ENCODE measurements around the gene KLHDC7A.
"Not testable (repeated sequence)": the region's sequence is repeated elsewhere in the genome, so short reads cannot be mapped to it uniquely, and the experiment has no call there.

Gene KLHDC7A

GRCh38 chr1:18458133-18459092 lies 22.3 kb upstream of the KLHDC7A start:
- Histone ChIP-seq H3K4me1 (ENCODE audit: control insufficient read depth in 1 of 2, insufficient read depth in 2 of 2, low read length in 2 of 2) (no peaks in the 10 kb centered on the region), H3K9me3 (ENCODE audit: control insufficient read depth in 1 of 2, low read length in 2 of 2) (no peaks in the 10 kb centered on the region), H3K27me3 (ENCODE audit: low read depth, low read length) (peaks cover 3% of the 10 kb centered on the region), H3K4me3 (ENCODE audit: low read depth in 1 of 2, low read length in 2 of 2) (no peak overlapping the region), H3K36me3 (ENCODE audit: control insufficient read depth in 1 of 2, insufficient read depth in 2 of 2, low read length in 2 of 2) (no peaks in the 10 kb centered on the region), H3K27ac (ENCODE audit: low read length) (no peak overlapping the region)

GRCh38 chr1:18461656-18462055 lies 19.1 kb upstream of the KLHDC7A start:
- Histone ChIP-seq H3K27ac (ENCODE audit: low read length) (no peak overlapping the region), H3K4me1 (ENCODE audit: control insufficient read depth in 1 of 2, insufficient read depth in 2 of 2, low read length in 2 of 2) (no peaks in the 10 kb centered on the region), H3K36me3 (ENCODE audit: control insufficient read depth in 1 of 2, insufficient read depth in 2 of 2, low read length in 2 of 2) (no peaks in the 10 kb centered on the region), H3K4me3 (ENCODE audit: low read depth in 1 of 2, low read length in 2 of 2) (no peak overlapping the region), H3K27me3 (ENCODE audit: low read depth, low read length) (peaks cover 3% of the 10 kb centered on the region), H3K9me3 (ENCODE audit: control insufficient read depth in 1 of 2, low read length in 2 of 2) (no peaks in the 10 kb centered on the region)

GRCh38 chr1:18462517-18462916 lies 18.2 kb upstream of the KLHDC7A start:
- H3K27me3 ChIP-seq (ENCODE audit: low read depth, low read length); H3K4me3 ChIP-seq (ENCODE audit: low read depth in 1 of 2, low read length in 2 of 2); H3K4me1 ChIP-seq (ENCODE audit: control insufficient read depth in 1 of 2, insufficient read depth in 2 of 2, low read length in 2 of 2); H3K36me3 ChIP-seq (ENCODE audit: control insufficient read depth in 1 of 2, insufficient read depth in 2 of 2, low read length in 2 of 2); H3K9me3 ChIP-seq (ENCODE audit: control insufficient read depth in 1 of 2, low read length in 2 of 2); H3K27ac ChIP-seq (ENCODE audit: low read length): not testable (repeated sequence)

GRCh38 chr1:18463063-18463462 lies 17.7 kb upstream of the KLHDC7A start:
- no peaks in the 10 kb centered on the region for H3K4me1 ChIP-seq (ENCODE audit: control insufficient read depth in 1 of 2, insufficient read depth in 2 of 2, low read length in 2 of 2)
- H3K27ac ChIP-seq (ENCODE audit: low read length), result no peak overlapping the region
- no peaks in the 10 kb centered on the region for H3K36me3 ChIP-seq (ENCODE audit: control insufficient read depth in 1 of 2, insufficient read depth in 2 of 2, low read length in 2 of 2)
- H3K4me3 ChIP-seq (ENCODE audit: low read depth in 1 of 2, low read length in 2 of 2), result no peak overlapping the region
- no peaks in the 10 kb centered on the region for H3K27me3 ChIP-seq (ENCODE audit: low read depth, low read length)
- peaks cover 0 to 2% of the 10 kb centered on the region in 2 donors for H3K9me3 ChIP-seq (ENCODE audit: control insufficient read depth in 1 of 2, low read length in 2 of 2)

GRCh38 chr1:18463984-18464664 lies 16.6 kb upstream of the KLHDC7A start:
- Histone ChIP-seq H3K4me1 (ENCODE audit: control insufficient read depth in 1 of 2, insufficient read depth in 2 of 2, low read length in 2 of 2) (no peaks in the 10 kb centered on the region), H3K27ac (ENCODE audit: low read length) (no peak overlapping the region), H3K9me3 (ENCODE audit: control insufficient read depth in 1 of 2, low read length in 2 of 2) (peaks cover 0 to 3% of the 10 kb centered on the region in 2 donors), H3K4me3 (ENCODE audit: low read depth in 1 of 2, low read length in 2 of 2) (no peak overlapping the region), H3K36me3 (ENCODE audit: control insufficient read depth in 1 of 2, insufficient read depth in 2 of 2, low read length in 2 of 2) (no peaks in the 10 kb centered on the region), H3K27me3 (ENCODE audit: low read depth, low read length) (no peaks in the 10 kb centered on the region)

- Histone ChIP-seq H3K9me3 (ENCODE audit: control insufficient read depth in 1 of 2, low read length in 2 of 2) (peaks cover 0 to 3% of the 10 kb centered on the region in 2 donors), H3K27me3 (ENCODE audit: low read depth, low read length) (no peaks in the 10 kb centered on the region), H3K4me1 (ENCODE audit: control insufficient read depth in 1 of 2, insufficient read depth in 2 of 2, low read length in 2 of 2) (no peaks in the 10 kb centered on the region), H3K36me3 (ENCODE audit: control insufficient read depth in 1 of 2, insufficient read depth in 2 of 2, low read length in 2 of 2) (no peaks in the 10 kb centered on the region), H3K27ac (ENCODE audit: low read length) (no peak overlapping the region), H3K4me3 (ENCODE audit: low read depth in 1 of 2, low read length in 2 of 2) (no peak overlapping the region)
Observed at GRCh38 chr1:18464665-18465050, 16.1 kb upstream of the KLHDC7A start.

- Histone ChIP-seq H3K27me3 (ENCODE audit: low read depth, low read length) (no peaks in the 10 kb centered on the region), H3K36me3 (ENCODE audit: control insufficient read depth in 1 of 2, insufficient read depth in 2 of 2, low read length in 2 of 2) (no peaks in the 10 kb centered on the region), H3K4me3 (ENCODE audit: low read depth in 1 of 2, low read length in 2 of 2) (no peak overlapping the region), H3K4me1 (ENCODE audit: control insufficient read depth in 1 of 2, insufficient read depth in 2 of 2, low read length in 2 of 2) (no peaks in the 10 kb centered on the region), H3K9me3 (ENCODE audit: control insufficient read depth in 1 of 2, low read length in 2 of 2) (peaks cover 0 to 3% of the 10 kb centered on the region in 2 donors), H3K27ac (ENCODE audit: low read length) (no peak overlapping the region)
Observed at GRCh38 chr1:18466676-18467075, 14.1 kb upstream of the KLHDC7A start.

- Histone ChIP-seq H3K9me3 (ENCODE audit: control insufficient read depth in 1 of 2, low read length in 2 of 2) (peaks cover 0 to 3% of the 10 kb centered on the region in 2 donors), H3K27ac (ENCODE audit: low read length) (no peak overlapping the region), H3K36me3 (ENCODE audit: control insufficient read depth in 1 of 2, insufficient read depth in 2 of 2, low read length in 2 of 2) (no peaks in the 10 kb centered on the region), H3K27me3 (ENCODE audit: low read depth, low read length) (no peaks in the 10 kb centered on the region), H3K4me1 (ENCODE audit: control insufficient read depth in 1 of 2, insufficient read depth in 2 of 2, low read length in 2 of 2) (no peaks in the 10 kb centered on the region), H3K4me3 (ENCODE audit: low read depth in 1 of 2, low read length in 2 of 2) (no peak overlapping the region)
Observed at GRCh38 chr1:18468570-18468969, 12.2 kb upstream of the KLHDC7A start.

GRCh38 chr1:18469514-18469913 lies 11.2 kb upstream of the KLHDC7A start:
- no peaks in the 10 kb centered on the region for H3K27me3 ChIP-seq (ENCODE audit: low read depth, low read length)
- H3K4me3 ChIP-seq (ENCODE audit: low read depth in 1 of 2, low read length in 2 of 2), result no peak overlapping the region
- H3K36me3 ChIP-seq (ENCODE audit: control insufficient read depth in 1 of 2, insufficient read depth in 2 of 2, low read length in 2 of 2), result no peaks in the 10 kb centered on the region
- H3K4me1 ChIP-seq (ENCODE audit: control insufficient read depth in 1 of 2, insufficient read depth in 2 of 2, low read length in 2 of 2), result no peaks in the 10 kb centered on the region
- no peak overlapping the region for H3K27ac ChIP-seq (ENCODE audit: low read length)
- peaks cover 0 to 3% of the 10 kb centered on the region in 2 donors for H3K9me3 ChIP-seq (ENCODE audit: control insufficient read depth in 1 of 2, low read length in 2 of 2)

- H3K4me3 ChIP-seq (ENCODE audit: low read depth in 1 of 2, low read length in 2 of 2), result no peak overlapping the region
- no peaks in the 10 kb centered on the region for H3K36me3 ChIP-seq (ENCODE audit: control insufficient read depth in 1 of 2, insufficient read depth in 2 of 2, low read length in 2 of 2)
- no peaks in the 10 kb centered on the region for H3K4me1 ChIP-seq (ENCODE audit: control insufficient read depth in 1 of 2, insufficient read depth in 2 of 2, low read length in 2 of 2)
- H3K9me3 ChIP-seq (ENCODE audit: control insufficient read depth in 1 of 2, low read length in 2 of 2), result peaks cover 0 to 3% of the 10 kb centered on the region in 2 donors
- H3K27ac ChIP-seq (ENCODE audit: low read length), result no peak overlapping the region
- H3K27me3 ChIP-seq (ENCODE audit: low read depth, low read length), result no peaks in the 10 kb centered on the region
Observed at GRCh38 chr1:18470671-18471355, 9.9 kb upstream of the KLHDC7A start.

GRCh38 chr1:18473195-18473815 lies 7.4 kb upstream of the KLHDC7A start:
- no peaks in the 10 kb centered on the region for H3K9me3 ChIP-seq (ENCODE audit: control insufficient read depth in 1 of 2, low read length in 2 of 2)
- no peaks in the 10 kb centered on the region for H3K4me1 ChIP-seq (ENCODE audit: control insufficient read depth in 1 of 2, insufficient read depth in 2 of 2, low read length in 2 of 2)
- H3K36me3 ChIP-seq (ENCODE audit: control insufficient read depth in 1 of 2, insufficient read depth in 2 of 2, low read length in 2 of 2), result no peaks in the 10 kb centered on the region
- H3K27me3 ChIP-seq (ENCODE audit: low read depth, low read length), result peaks cover 5% of the 10 kb centered on the region
- no peak overlapping the region for H3K27ac ChIP-seq (ENCODE audit: low read length)
- no peak overlapping the region for H3K4me3 ChIP-seq (ENCODE audit: low read depth in 1 of 2, low read length in 2 of 2)
